Astrocyte (in vitro differentiated cells and primary cell): ENCODE results near the gene PDLIM5.

Experiments used
- CTCF ChIP-seq: IDR thresholded peaks from 2 replicates; pipeline ENCODE4 v1.5.1; 2011; ENCODE audit warnings: low read depth, mild to moderate bottlenecking, inconsistent platforms, low read length, moderate library complexity; ENCODE audit not compliant: insufficient read depth
- EZH2 ChIP-seq: IDR thresholded peaks from 2 replicates; pipeline ENCODE4 v1.6.1; 2012; ENCODE audit warnings: mild to moderate bottlenecking, low read length, inconsistent platforms; ENCODE audit not compliant: insufficient read depth

DNA sequence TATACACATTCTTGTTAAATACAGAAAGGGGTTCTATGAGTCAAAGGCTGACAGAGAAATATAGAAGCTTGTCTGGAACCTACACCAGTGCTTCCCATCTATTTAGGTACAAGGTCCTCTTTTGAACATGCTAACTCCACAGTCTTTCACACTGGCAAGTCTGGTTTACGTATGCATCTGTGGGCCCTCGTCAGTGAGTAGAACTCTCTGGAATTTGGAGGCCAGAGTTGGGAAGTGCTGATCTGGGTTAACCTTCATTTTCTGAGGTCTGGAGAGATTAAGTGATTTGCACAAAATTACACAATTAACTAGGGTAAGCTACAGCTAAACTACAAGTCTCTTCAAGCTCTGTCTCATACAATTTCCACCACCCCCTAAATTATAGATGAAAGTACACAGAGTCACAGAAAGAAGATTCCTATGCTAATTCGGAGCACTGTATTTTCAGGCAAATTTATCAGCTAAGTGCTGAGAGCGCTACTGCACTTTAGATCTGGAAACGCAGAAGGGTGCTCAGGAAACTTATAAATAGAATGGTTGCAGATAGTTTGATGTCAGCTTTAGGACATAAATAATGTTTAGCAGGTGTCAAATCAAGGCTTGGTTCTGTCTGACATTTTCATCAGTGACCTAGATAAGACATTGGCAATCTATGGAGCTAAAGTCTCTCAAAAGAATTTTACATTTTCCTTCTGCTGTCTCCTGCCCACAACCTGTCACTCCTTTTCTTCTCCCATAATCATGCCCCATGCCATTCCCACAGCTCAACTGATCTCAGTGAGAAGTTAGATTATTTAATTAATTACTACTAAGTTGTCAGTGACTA, 43.0 kb upstream of the PDLIM5 start:
- no peak for TF ChIP-seq CTCF
- TF ChIP-seq EZH2, result no peak
